Epithelial cell of esophagus (primary cell): ENCODE measurements around the gene ATXN10.

Source experiments
- DNase-seq: peaks from one replicate; pipeline ENCODE4 v3.0.0; 2010; ENCODE audit warnings: low read depth
- H3K4me3 ChIP-seq: 2 replicates; pipeline ENCODE4 v1.5.1; 2011; ENCODE audit warnings: mild to moderate bottlenecking, low read length, control low read depth
- CTCF ChIP-seq: IDR thresholded peaks from 2 replicates; pipeline ENCODE4 v1.5.1; 2011; ENCODE audit warnings: low read depth, mild to moderate bottlenecking, low read length, control low read depth, inconsistent platforms; ENCODE audit not compliant: insufficient read depth; ENCODE audit errors: missing control alignments

Gene ATXN10

GRCh38 chr22:45843986-45844385, 172.4 kb downstream of the ATXN10 start:
- no peak for TF ChIP-seq CTCF
- no peak overlapping the region for H3K4me3 ChIP-seq
- DNase-seq: no peak

- H3K4me3 ChIP-seq: no peak overlapping the region
- DNase-seq: peak; percentile 33
- no peak for TF ChIP-seq CTCF
Observed at GRCh38 chr22:45845076-45845487, 173.4 kb downstream of the ATXN10 start.

- no peak for DNase-seq
- no peak overlapping the region for H3K4me3 ChIP-seq
- TF ChIP-seq CTCF: no peak
Observed at GRCh38 chr22:45846952-45847351, 175.3 kb downstream of the ATXN10 start.

GRCh38 chr22:45848904-45849303, 177.3 kb downstream of the ATXN10 start:
- TF ChIP-seq CTCF: no peak
- no peak for DNase-seq
- H3K4me3 ChIP-seq: no peak overlapping the region

GRCh38 chr22:45852826-45853225, 181.2 kb downstream of the ATXN10 start:
- no peak for DNase-seq
- no peak for TF ChIP-seq CTCF
- no peak overlapping the region for H3K4me3 ChIP-seq

- TF ChIP-seq CTCF: no peak
- no peak for DNase-seq
- H3K4me3 ChIP-seq: no peak overlapping the region
Observed at GRCh38 chr22:45855961-45856360, 184.3 kb downstream of the ATXN10 start.

- DNase-seq: no peak
- no peak for TF ChIP-seq CTCF
- H3K4me3 ChIP-seq: no peak overlapping the region
Observed at GRCh38 chr22:45857519-45857918, 185.9 kb downstream of the ATXN10 start.
